Colonic mucosa (tissue), 4 donors: Measurements from ENCODE around the gene SF3B1. TPM values are rescaled to one million over a fixed set of nuclear protein-coding genes. Genes with fewer than 3 reads are reported as not detected.
"Not testable (repeated sequence)": the region's sequence is repeated elsewhere in the genome, so short reads cannot be mapped to it uniquely, and the experiment has no call there.

ENCODE experiments used
- DNase-seq: peaks from one replicate; pipeline ENCODE4 v3.0.0-alpha.2; 2020
- H3K27ac ChIP-seq: fragments of 200-600 bp; one replicate; pipeline ENCODE4 v1.8.0; 2021
- H3K27me3 ChIP-seq: fragments of 200-600 bp; one replicate; pipeline ENCODE4 v1.8.0; 2021
- H3K36me3 ChIP-seq: fragments of 200-600 bp; one replicate; pipeline ENCODE4 v1.8.0; 2021
- H3K4me1 ChIP-seq: fragments of 200-600 bp; one replicate; pipeline ENCODE4 v1.8.0; 2021; ENCODE audit warnings: mild to moderate bottlenecking
- H3K4me3 ChIP-seq: fragments of 200-600 bp; one replicate; pipeline ENCODE4 v1.8.0; 2021
- H3K9ac ChIP-seq, 2 donors: one replicate each; pipeline ENCODE4 v1.7.0; 2013; ENCODE audit warnings: control low read depth in 2 of 2, low read depth in 2 of 2, low read length in 2 of 2
- H3K9me3 ChIP-seq: fragments of 200-600 bp; one replicate; pipeline ENCODE4 v1.8.0; 2021
- CTCF ChIP-seq: fragments of 200-600 bp; IDR thresholded peaks from one replicate; pipeline ENCODE4 v1.8.0; 2022; ENCODE audit warnings: antibody characterized with exemption, mild to moderate bottlenecking
- intact Hi-C: fragments of 100-400 bp; cut with DNase I; formaldehyde crosslinking; loops from one replicate; pipeline ENCODE4 v1.14.1; 2022
- total RNA-seq, 2 donors: library from RNA; stranded (reverse); fragmentation: NEBNext Ultra II Directional in 1 of 2; extraction: Animal tissue kit (Norgen Biotek cat#: 25700) in 1 of 2; gene quantifications; one replicate each; pipeline ENCODE4 v1.2.1, GENCODE V29; 2021
- donor health status: healthy.
- donor health status: DM: no; HTN: no; CAD: no.
- donor health status: DM: no; HTN: no; CAD: no.

The SF3B1 gene
- total RNA-seq, 2 donors from 2014 or later: 186 to 242 TPM

GRCh38 chr2:197445746-197446145 lies 10.9 kb upstream of the SF3B1 start:
- Histone ChIP-seq H3K36me3 (no peaks in the 10 kb centered on the region), H3K27me3 (no peaks in the 10 kb centered on the region), H3K4me1 (no peaks in the 10 kb centered on the region), H3K27ac (no peak overlapping the region), H3K9ac (no peak overlapping the region), H3K4me3 (no peak overlapping the region), H3K9me3 (no peaks in the 10 kb centered on the region)
- TF ChIP-seq CTCF: no peak
- no peak for DNase-seq
- intact Hi-C loops: no loop called here

GRCh38 chr2:197442857-197443256 lies 8.0 kb upstream of the SF3B1 start:
- H3K9me3 ChIP-seq: no peaks in the 10 kb centered on the region
- H3K4me3 ChIP-seq: no peak overlapping the region
- TF ChIP-seq CTCF: no peak
- no peaks in the 10 kb centered on the region for H3K27me3 ChIP-seq
- no peak overlapping the region for H3K27ac ChIP-seq
- no peak for DNase-seq
- H3K4me1 ChIP-seq: no peaks in the 10 kb centered on the region
- H3K9ac ChIP-seq: no peak overlapping the region
- no peaks in the 10 kb centered on the region for H3K36me3 ChIP-seq
- intact Hi-C loops: no loop called here

GRCh38 chr2:197437380-197437779 lies 2.6 kb upstream of the SF3B1 start:
- no peak for TF ChIP-seq CTCF
- Histone ChIP-seq H3K4me1 (peaks cover 12% of the 10 kb centered on the region), H3K27me3 (no peaks in the 10 kb centered on the region), H3K4me3 (no peak overlapping the region), H3K9ac (no peak overlapping the region), H3K27ac (no peak overlapping the region), H3K9me3 (no peaks in the 10 kb centered on the region), H3K36me3 (no peaks in the 10 kb centered on the region)
- intact Hi-C loops: no loop called here
- DNase-seq: no peak

GRCh38 chr2:197435598-197436420 lies 981 bp upstream of the SF3B1 start:
- no peaks in the 10 kb centered on the region for H3K36me3 ChIP-seq
- H3K9ac ChIP-seq: peak overlapping the region; percentile 67 to 98
- H3K27me3 ChIP-seq: no peaks in the 10 kb centered on the region
- H3K4me3 ChIP-seq: peak overlapping the region; percentile 79
- H3K9me3 ChIP-seq: no peaks in the 10 kb centered on the region
- intact Hi-C loops: no loop called here
- H3K27ac ChIP-seq: peak overlapping the region; percentile 95
- TF ChIP-seq CTCF: no peak
- DNase-seq: no peak
- peaks cover 24% of the 10 kb centered on the region for H3K4me1 ChIP-seq

- Histone ChIP-seq H3K4me3 (peak overlapping the region; percentile 79), H3K27ac (peak overlapping the region; percentile 95), H3K36me3 (no peaks in the 10 kb centered on the region), H3K9me3 (no peaks in the 10 kb centered on the region), H3K4me1 (peaks cover 24% of the 10 kb centered on the region), H3K27me3 (no peaks in the 10 kb centered on the region), H3K9ac (peak overlapping the region; percentile 64 to 98)
- intact Hi-C loops: no loop called here
- no peak for DNase-seq
- no peak for TF ChIP-seq CTCF
Observed at GRCh38 chr2:197433780-197434438, 919 bp downstream of the SF3B1 start.

- peaks cover 24% of the 10 kb centered on the region for H3K4me1 ChIP-seq
- H3K27me3 ChIP-seq, DNase-seq, intact Hi-C loops, H3K9me3 ChIP-seq, H3K36me3 ChIP-seq, H3K4me3 ChIP-seq, H3K27ac ChIP-seq, H3K9ac ChIP-seq: not testable (repeated sequence)
Observed at GRCh38 chr2:197432527-197432926, 2.3 kb downstream of the SF3B1 start.
